GM18858 (cell line): Measurements from ENCODE around the gene ASB13.

ENCODE experiments used
- ATAC-seq: cut with Tn5 transposase; IDR thresholded peaks from one replicate; pipeline ENCODE4 v1.9.1; 2021; ENCODE audit not compliant: unreplicated experiment

The ASB13 gene, protein sequence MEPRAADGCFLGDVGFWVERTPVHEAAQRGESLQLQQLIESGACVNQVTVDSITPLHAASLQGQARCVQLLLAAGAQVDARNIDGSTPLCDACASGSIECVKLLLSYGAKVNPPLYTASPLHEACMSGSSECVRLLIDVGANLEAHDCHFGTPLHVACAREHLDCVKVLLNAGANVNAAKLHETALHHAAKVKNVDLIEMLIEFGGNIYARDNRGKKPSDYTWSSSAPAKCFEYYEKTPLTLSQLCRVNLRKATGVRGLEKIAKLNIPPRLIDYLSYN

DNA sequence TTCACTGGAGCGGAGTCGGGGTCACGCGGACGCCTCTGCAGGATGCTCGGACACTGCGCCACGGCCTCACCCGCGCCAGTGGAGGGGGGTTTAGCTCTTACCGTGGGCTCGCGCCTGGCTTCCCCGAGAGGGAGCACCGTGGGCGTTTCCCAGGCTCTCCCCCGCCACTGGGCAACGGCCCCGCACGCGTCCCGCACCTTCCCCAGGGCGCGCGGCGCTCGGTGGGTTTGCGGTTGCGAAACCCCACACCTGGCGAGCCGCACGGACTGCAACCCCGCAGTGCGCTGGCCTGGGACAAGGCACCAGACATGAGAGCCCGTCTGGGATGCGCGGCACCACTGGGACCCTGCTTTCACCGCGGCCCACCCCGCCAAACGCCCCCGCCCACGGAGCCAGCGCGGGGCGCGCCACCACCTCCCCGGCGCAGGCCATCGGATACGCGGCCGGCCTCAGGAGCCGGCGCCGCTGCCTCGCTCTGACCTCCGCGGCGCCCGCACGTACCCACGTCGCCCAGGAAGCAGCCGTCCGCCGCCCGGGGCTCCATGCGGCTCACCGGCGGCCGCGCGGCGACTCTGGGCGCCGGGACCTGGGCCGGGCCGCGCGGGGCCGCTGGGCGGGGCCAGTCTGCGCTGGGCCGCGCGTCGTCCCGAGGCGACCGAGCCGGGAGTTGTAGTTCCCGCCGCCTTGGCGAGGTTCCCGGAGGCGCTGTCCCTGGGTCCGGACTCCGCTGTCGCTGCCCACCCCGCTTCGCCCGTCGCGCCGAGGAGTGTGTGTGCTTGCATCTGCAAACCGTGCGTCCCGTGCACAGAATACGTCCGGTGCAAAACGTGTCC is at the start of gene ASB13:
TSS of gene ASB13 (minus strand) at position 588 of the 833 bp plus-strand sequence. CDS start at position 544, 44 bp downstream.
- no peak for ATAC-seq

DNA sequence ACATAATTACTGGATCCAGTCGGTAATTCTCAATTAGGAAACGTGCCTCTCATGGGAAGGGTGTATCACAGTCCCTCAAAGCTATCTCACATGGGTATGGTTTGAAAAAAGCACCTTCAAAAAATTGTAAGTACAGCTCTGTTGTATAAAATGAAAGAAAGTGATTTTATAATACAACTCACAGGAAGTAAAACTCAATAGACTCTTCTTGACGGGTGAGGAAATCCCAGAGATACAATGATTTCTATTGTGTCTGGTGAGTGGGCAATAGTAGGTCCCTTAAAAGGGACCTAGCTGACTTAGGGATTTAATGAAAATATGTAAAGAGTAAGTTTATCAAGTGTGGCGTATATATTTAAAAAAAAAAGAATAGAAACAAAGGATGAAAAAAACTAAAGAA is 45.2 kb upstream of the ASB13 start:
- ATAC-seq: no peak

DNA sequence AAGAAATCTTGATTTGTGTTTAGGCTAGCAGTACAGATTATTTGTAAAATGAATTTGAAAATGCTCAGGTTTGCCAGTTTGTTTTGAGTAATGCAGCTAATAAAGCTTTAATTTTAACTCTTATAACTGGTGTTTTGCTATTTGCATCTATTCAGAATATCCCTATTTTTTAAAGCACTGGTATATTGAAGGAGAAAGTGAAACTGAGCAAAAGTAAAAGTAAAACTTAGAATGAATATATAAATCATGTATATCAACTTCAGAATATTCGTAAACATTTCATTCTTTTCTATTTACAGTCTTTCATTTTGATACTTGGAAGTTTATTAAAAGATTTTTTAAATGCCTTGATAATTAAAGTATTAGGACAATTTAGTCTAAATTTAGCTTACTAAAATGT is 44.5 kb upstream of the ASB13 start:
- no peak for ATAC-seq

DNA sequence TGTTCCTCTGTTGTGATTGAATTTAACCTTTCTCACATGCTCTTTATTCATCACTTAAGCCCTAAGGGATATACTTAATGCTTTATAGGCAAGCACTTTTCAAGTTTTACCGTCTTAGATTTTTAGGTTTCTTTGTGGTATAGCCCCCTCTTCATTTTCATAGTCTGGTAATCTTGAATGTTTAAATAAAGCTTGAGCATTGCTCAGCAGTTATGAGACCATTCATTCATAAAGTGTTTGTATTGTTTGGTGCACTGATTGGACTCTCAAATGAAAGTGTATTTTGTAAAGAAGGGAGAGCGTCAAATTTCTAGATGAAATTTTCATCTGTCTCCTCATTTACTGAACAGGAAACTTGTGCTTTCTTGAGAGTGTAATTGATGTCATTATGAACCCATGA is 43.5 kb upstream of the ASB13 start:
- ATAC-seq: no peak

DNA sequence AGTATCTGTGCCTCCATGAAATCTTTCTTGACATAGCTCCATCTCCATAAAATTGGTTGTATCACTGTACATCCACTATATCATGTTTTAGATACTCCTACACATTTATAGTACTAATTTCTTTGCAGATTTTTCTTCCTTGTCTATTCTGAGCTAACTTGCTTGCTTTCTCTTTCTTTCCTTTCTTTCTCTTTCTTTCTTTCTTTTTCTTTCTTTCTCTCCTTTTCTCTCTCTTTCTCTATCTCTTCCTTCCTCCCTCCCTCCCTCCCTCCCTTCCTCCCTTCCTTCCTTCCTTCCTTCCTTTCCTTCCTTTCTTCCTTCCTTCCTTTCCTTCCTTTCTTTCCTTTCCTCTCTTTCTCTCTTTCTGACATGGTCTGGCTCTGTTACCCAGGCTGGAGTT is 42.0 kb upstream of the ASB13 start:
- ATAC-seq: no peak

DNA sequence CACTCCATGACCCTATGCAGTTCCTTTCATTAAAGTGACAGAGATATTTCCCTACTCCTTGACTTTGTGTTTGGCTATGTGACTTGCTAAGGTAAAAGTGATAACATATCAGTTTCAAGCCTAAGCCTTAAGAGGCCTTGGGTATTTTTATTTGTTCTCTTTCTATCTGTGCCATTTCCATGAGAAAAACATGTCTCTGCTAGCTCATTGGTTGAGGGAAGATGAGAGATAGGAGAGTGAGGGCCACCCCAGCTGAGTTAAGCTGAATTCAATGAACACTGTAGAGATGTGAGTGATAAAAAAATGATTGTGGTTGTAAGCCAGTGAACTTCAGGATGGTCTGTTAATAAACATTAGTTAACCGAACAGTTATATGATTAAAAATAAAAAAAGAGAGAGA is 31.7 kb upstream of the ASB13 start:
- no peak for ATAC-seq

DNA sequence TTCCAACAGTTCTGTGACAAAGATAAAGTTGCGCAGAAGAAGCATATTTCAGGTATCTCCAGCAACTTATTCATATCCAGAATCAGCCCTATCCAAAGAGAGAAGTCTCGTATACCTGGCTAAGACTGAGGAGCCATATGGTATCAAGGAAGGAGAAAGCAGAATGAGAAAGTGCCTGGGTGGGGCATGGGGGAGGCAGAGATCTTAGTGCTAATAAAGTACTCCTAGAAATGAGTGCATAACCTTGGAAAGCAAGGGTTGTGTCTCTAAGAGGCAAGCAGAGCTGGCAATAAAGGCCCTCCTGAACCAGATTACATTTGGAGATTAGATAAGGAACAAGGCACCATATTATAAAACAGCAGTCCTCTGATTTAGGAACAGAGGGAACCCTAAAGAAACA is 30.9 kb upstream of the ASB13 start:
- no peak for ATAC-seq

DNA sequence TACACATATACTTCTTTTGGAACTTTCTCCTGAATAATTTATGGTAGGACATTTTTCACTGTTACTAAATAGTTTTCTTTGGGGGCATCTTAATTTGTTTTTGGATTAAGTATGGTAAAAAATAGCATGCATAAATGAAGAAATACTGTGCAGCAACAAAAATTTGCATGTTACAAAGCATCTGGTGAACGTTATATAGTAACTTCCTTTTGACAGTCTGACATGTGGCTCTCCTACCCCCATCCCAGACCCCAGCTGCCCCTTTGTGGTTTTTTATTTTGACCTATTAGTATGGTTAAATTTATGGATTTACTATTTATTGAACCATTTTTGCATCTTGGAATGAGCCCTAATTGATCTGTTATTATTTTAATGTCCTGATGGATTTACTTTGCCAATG is 28.2 kb upstream of the ASB13 start:
- no peak for ATAC-seq

DNA sequence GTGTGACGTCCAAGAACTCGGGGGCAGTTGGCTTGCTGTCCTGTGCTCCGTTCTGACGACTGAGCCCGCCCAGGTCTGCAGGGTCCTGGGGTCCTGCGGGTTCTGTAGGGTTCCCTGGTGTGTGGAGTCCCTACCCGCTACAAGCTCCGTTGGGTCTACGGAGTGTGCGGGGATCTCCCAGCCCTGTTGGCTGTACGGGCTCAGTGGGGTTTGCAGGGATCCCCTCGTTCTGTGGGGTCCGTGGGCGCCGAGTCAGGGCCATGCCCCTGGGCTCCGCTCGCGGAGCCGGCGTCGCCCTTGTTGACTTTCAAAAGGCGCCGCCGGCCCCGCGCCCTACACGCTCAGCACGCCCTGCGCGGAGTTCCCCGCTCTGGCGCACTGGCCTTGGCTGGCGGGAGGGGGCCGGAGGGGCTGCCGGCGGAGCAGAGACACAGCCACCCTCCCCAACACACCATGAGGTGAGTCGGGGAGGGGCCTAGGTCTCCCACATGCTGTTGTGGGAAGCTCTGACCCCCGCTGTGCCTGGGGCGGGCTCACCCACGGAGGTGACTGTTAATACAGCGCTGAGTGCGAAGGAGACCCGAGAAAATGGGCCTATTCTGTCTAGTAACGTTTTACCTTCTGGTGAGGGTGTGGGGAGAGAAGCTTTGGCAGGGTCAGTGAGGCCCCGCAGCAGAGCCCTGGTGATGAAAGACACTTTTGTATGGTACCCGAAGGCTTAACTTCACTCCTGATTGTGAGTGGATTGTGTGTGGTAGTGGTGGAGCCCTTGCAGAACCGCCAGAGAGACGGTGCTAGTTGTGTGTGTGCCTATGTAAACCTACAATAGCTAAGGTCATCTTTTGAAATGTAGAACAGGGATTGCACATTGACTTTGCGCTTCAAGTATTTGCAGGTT is 26.3 kb upstream of the ASB13 start:
- ATAC-seq: peak; percentile 76

DNA sequence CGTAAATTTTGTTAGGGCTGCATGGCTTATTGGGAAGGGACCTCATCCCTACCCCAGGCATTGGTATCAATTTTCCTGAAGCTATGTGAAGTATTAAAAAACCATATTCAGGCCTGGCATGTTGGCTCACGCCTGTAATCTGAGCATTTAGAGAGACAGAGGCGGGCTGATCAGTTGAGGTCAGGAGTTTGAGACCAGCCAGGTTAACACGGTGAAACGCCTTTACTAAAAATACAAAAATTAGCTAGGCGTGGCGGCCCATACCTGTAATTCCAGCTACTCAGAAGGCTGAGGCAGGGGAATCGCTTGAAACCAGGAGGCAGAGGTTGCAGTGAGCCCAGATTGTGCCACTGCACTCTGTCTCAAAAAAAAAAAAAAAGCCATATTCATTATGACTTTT is 25.4 kb upstream of the ASB13 start:
- no peak for ATAC-seq

DNA sequence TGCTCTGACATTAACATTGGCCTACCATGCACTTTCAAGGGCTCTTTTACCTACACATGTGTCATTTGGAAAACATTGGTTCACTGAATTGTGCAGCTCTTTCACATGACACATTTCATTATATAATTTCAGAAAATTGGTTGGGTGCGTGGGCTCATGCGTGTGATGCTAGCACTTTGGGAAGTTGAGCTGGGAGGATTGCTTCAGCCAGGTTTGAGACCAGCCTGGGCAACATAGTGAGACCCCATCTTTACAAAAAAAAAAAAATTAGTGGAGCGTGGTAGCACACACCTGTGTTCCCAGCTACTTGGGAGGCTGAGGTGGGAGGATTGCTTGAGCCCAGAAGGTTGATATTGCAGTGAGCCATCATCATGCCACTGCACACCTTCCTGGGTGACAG is 22.2 kb upstream of the ASB13 start:
- no peak for ATAC-seq

DNA sequence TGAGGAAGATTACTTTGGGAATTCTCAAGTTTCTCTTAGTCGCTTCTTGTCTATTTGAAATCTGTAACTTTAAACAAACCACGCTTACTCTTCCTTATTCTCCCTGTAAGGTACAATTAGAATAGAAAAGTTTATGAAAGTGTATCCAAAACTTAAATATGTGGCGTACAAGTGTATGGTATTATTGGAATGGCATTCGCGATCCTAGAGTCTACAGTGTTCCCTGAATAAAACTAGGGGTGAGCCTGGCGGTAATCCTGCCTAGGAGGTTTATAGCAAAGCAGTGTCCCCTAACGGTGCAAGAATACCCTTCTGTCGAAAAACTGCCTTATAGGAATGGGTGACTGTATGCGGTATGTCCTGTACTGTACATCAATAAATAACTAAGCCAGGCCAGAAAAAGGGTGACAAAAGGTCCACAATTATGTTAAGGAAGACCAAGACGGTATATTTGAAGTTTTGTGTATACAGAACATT is 19.4 kb upstream of the ASB13 start:
- no peak for ATAC-seq

DNA sequence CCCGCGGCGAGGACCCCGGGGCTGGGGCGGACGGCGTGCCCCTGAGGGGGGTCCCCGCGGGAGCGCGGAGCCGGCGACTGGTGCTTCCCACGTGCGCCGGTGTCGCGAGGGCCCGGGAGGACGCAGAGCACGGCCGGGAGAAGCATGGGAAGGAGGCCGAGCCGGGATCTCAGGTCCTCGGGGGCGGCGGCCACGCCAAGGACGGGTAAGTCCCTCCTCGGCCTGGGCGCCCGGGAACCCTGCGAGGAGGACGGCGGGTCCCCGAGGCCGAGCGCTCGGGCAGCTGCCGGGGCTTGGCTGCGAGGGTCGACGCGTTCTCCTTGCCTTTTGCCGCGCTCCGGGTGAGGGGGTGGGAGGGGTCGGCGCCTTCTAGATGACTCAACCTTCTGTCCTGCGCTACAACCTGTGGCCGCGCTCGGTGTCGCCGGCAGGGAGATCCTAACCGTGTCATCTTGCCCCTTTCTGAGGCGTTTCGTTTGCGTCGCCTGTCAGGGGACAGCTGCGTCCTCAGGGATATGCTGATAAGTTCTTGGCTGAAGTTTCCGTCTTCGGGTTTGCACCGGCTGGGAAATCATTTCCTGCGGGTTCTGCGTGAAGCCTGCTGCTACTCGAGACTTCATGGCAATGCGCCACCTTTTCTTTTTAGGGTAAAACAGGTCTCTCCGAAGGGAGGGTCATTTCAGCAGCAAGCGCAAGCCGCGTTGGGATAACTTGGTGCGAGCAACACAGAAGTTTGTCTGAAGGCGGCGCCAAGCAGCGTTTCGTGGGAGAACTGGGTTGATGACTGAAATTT is 18.8 kb upstream of the ASB13 start:
- peak; percentile 27 for ATAC-seq

DNA sequence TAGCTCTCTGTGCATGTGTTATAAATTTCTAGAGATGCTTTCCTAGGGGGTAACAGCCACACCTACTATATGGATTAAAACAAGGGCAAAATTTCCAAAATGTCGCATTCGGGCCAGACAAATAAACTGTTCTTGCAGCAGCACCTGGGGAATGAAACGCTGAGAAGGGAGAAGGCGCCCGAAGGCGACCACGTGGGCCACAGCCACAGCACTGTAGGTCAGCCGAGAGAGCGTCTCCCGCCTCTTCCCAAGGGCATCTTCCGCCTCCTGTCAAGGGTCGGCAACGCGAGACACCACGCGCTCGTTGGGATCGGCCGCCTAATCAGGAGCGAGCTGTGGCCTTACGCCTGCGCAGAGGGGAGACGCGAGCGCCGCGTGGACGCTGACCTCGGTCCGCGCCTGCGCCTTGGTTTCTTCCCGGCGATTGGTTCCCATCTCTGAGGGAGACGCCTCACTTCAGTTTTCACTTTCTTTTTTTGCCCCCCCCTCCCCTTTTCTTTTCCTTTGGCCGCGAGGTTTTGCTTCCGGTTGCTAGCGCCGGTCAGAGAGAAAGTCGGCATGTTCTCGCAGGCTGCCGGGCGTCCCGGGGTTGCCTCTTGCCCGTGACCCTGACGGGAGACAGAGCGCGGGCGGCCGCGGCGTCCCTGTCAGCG is 18.0 kb upstream of the ASB13 start, which contains the start of gene TASOR2:
TSS of gene TASOR2 (plus strand) at position 521 of the 653 bp plus-strand sequence. CDS start 35,805 bp downstream, outside the sequence.
- ATAC-seq: peak; percentile 54

DNA sequence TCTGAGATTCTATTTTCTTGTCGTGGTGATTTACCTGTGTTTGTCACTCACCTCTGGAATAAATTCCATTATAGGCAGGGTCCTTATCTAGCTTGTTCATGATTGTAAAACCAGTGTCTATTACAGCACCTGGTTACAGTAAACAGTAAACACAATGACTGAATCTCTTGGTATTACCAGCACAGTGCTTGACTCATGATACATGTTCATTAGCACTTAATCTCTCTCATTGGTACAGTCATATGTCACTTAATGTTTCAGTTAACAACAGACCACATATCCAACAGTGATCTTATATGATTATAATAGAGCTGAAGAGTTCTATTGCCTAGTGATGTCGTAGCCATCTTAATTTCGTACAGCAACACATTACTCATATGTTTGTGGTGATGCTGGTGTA is 16.7 kb upstream of the ASB13 start:
- no peak for ATAC-seq

DNA sequence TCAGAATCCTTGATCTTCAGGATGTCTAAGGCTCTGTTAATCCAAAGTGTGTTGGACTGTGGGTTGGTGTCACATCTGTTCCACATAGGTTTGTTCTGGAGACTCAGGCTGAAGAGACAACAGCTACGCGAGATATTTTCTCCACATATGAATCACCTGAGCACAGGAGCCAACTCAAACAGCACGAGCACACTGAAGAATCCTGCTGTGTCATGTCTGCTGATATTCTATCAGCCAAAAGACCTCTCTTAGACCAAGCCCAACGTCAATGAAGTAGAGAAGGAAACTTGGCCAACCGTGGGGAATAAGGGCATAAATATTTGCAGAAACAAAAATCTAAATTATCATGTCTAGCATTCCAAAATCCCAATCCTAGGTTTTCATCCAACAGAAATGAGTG is 15.5 kb upstream of the ASB13 start:
- ATAC-seq: no peak

DNA sequence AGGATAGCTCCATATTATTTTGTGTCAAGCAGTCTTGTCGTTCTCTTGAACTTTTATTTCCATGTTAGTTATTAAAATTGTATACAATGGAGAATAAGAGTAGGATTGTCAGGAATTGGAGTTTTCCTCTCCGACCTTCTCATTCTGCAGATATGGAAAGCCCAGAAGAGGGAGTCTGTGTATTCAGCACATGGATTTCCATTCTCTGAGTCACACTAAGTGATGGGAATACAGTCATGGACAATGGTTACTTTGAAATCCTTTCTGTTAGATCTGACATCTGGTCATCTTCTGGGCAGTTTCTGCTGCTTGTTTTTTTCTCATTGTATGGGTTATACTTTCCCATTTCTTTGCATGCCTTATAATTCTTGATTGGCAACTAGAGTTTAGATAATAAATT is 13.2 kb upstream of the ASB13 start:
- ATAC-seq: no peak

DNA sequence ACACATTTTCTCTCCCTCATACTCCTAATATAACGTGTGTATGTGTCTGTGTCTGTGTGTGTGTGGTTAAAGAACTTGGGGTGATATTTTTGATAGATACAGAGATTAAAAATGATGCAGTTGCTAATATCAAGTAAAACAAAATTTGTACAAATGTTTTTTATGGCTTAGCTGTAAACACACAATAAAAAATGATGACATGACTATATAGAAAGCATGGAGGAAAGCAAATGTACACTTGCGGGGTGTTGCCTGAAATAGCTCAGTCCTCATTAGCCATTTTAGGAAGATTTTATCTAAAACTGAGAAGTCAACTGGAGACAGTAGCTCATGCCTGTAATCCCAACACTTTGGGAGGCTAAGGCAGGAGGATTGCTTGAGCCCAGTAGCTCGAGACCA is 12.6 kb upstream of the ASB13 start:
- no peak for ATAC-seq

DNA sequence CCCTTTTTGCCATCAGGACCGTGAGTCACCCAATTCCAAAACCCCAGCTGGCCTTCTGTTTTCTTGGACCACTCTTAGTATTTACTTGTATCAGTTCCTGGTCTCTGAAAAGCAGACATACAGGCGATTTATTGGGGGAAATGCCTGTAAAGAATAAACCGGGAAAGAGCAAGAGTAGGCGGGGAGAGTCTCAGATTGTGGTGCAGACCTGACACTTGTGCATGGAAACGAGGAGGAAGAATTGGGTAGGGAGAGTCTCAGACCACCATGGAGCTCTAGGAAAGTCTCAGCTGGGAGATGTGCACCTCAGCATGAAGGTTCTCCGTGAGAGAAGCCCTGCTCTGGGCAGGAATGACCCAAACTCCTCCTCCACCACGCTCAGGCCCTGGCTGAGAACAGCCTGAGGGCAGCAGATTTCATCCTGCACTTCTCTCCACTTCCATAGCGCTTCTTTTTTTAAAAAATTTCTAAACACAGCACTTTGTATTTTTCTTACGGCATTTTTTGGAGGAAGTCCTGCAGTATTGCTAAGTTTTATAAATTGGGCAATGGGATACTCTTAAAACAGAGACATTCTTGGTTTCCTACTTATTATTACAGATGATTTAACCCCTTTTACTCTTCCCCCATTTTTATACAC is 12.1 kb upstream of the ASB13 start:
- ATAC-seq: no peak
